ENCODE measurements around the gene SIK3. TPM values are rescaled to one million over a fixed set of nuclear protein-coding genes. Genes with fewer than 3 reads are reported as not detected.

The SIK3 gene
- total RNA-seq, 2 donors from 2014 or later, result 26.7 to 28.0 TPM

GRCh38 chr11:116991491-116991890 lies 106.7 kb downstream of the SIK3 start:
- peaks cover 10% of the 10 kb centered on the region for H3K4me1 ChIP-seq
- no peak overlapping the region for H3K4me3 ChIP-seq
- no peak for TF ChIP-seq CTCF (IDR thresholded peaks at IDR 0.05)
- no peaks in the 10 kb centered on the region for H3K9me3 ChIP-seq
- H3K27ac ChIP-seq, result no peak overlapping the region
- DNase-seq, result no peak
- intact Hi-C loops (cut with DNase I), result no loop called here
- no peak overlapping the region for H3K9ac ChIP-seq (ENCODE audit: low read depth in 2 of 2, low read length in 2 of 2)
- H3K36me3 ChIP-seq, result no peaks in the 10 kb centered on the region
- no peaks in the 10 kb centered on the region for H3K27me3 ChIP-seq

GRCh38 chr11:116990811-116991210 lies 107.4 kb downstream of the SIK3 start:
- Histone ChIP-seq H3K9ac (ENCODE audit: low read depth in 2 of 2, low read length in 2 of 2) (no peak overlapping the region), H3K9me3 (no peaks in the 10 kb centered on the region), H3K4me1 (peaks cover 12% of the 10 kb centered on the region), H3K36me3 (no peaks in the 10 kb centered on the region), H3K4me3 (no peak overlapping the region), H3K27ac (no peak overlapping the region), H3K27me3 (no peaks in the 10 kb centered on the region)
- no peak for DNase-seq
- TF ChIP-seq CTCF (IDR thresholded peaks at IDR 0.05), result no peak
- intact Hi-C loops (cut with DNase I), result no loop called here

DNA sequence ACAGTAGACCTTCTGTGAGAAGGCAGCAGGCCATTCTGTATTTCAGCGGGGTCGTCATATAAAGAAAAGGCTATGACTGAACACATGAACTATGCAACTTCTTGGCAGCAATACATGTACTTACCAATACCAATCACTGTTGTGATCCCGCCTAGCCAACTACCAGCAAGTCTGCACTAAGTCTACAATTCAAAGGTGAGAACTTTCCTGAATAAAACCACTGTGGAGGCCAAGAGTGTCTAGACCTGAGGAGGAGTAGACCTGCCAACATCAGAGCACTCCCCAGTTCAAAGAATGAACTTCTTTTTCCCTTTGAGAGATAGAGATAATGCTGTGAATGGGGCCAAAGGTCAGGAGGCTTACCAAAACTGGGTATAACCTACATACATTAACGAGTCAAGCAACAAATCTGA lies 108.2 kb downstream of the SIK3 start:
- intact Hi-C loops (cut with DNase I), result no loop called here
- H3K4me3 ChIP-seq, result no peak overlapping the region
- no peak for TF ChIP-seq CTCF (IDR thresholded peaks at IDR 0.05)
- H3K27ac ChIP-seq, result peak overlapping the region; percentile 22
- H3K9ac ChIP-seq (ENCODE audit: low read depth in 2 of 2, low read length in 2 of 2), result no peak overlapping the region
- peak; percentile 31 for DNase-seq
- no peaks in the 10 kb centered on the region for H3K9me3 ChIP-seq
- no peaks in the 10 kb centered on the region for H3K27me3 ChIP-seq
- peaks cover 12% of the 10 kb centered on the region for H3K4me1 ChIP-seq
- H3K36me3 ChIP-seq, result no peaks in the 10 kb centered on the region

DNA sequence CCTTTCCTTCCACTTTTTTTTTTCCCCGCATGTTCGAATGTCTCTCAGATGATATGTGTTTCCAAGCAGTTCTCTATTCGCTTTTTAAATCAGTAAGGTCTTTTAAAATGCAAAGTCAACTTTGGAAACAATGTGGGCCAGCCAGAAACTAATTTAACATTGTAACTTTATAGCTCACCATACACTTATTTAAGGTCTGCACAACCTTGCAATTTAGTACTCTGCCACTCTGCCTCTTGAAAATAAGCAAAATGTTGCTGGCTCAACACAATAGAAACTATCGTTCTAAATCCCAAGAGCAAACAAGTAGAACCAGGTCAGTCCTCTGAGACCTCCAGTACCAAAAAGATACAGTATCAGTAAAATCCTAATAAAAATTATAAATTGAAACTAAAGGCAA lies 109.0 kb downstream of the SIK3 start:
- no peaks in the 10 kb centered on the region for H3K27me3 ChIP-seq
- H3K4me3 ChIP-seq, result no peak overlapping the region
- peaks cover 12% of the 10 kb centered on the region for H3K4me1 ChIP-seq
- H3K27ac ChIP-seq, result no peak overlapping the region
- no peaks in the 10 kb centered on the region for H3K9me3 ChIP-seq
- intact Hi-C loops (cut with DNase I), result no loop called here
- H3K36me3 ChIP-seq, result no peaks in the 10 kb centered on the region
- TF ChIP-seq CTCF (IDR thresholded peaks at IDR 0.05), result no peak
- DNase-seq, result no peak
- H3K9ac ChIP-seq (ENCODE audit: low read depth in 2 of 2, low read length in 2 of 2), result no peak overlapping the region

DNA sequence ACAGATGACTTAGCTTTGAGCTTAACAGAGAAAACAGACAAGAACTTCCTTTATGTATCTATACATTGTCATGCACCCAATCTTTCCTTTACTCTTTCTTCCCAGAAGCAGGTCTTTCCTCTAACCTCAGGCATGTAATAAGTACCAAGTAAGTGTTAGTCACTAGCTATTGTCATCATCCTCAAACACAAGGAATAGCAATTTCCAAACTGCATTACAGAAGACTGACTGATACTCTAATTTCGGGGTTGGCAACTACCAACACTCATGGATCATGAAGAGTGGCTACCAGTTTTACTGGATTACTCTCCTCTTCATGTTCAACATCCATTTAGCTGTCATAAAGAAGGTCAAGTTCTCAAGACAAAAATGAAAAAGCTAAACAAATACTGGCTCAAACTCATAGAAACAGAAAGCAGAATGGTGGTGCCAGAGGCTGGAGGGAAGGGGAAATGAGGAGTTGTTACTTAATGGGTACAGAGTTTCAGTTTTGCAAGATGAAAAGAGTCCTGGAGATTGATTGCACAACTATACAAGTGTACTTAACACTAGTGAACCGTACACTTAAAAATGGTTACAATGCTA lies 111.6 kb downstream of the SIK3 start:
- DNase-seq, result no peak
- Histone ChIP-seq H3K9me3 (no peaks in the 10 kb centered on the region), H3K27me3 (no peaks in the 10 kb centered on the region), H3K4me1 (peaks cover 12% of the 10 kb centered on the region), H3K9ac (ENCODE audit: low read depth in 2 of 2, low read length in 2 of 2) (no peak overlapping the region), H3K27ac (peak overlapping the region; percentile 49), H3K4me3 (no peak overlapping the region), H3K36me3 (no peaks in the 10 kb centered on the region)
- intact Hi-C loops (cut with DNase I), result no loop called here
- no peak for TF ChIP-seq CTCF (IDR thresholded peaks at IDR 0.05)
